ENCODE measurements around the gene GALNT6.

The GALNT6 gene

DNA sequence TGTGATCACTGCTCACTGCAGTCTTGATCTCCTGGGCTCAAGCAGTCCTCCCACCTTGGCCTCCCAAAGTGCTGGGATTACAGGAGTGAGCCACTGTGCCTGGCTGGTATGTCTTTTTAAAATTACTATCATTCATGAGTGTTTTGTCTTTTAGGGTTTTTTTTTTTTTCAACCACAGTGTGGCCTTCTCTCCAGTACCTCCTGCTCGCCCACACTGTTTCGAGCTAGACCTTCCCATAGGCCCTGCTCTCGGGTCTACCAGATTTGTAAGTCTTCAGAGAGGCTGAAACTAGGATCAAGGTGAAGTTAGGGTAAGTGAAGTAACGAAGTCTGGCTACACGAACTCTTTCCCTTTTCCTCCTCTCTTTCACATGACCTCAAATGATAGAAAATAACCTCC is 68.8 kb downstream of the GALNT6 start:
- ATAC-seq, result peak; percentile 25 to 27

DNA sequence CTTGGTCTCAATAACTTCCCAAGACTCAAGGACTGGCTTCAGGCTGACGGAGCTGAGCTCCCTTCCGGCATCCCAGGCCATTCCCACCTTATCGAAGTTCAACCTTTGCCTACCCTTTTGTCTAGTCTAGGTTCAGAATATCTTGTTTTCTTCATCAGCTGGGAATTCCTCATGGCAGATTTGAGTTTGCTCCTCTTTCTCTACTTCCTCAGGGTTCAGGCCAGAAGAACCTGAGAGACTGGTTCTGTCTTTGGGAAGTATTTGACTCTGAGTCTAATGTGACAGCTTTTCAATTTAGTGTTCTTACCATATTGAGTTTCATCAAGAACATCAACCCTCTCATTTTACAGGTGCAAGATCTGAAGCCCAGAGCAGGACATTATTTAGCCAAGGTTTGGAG is 69.3 kb downstream of the GALNT6 start:
- ATAC-seq, result no peak

DNA sequence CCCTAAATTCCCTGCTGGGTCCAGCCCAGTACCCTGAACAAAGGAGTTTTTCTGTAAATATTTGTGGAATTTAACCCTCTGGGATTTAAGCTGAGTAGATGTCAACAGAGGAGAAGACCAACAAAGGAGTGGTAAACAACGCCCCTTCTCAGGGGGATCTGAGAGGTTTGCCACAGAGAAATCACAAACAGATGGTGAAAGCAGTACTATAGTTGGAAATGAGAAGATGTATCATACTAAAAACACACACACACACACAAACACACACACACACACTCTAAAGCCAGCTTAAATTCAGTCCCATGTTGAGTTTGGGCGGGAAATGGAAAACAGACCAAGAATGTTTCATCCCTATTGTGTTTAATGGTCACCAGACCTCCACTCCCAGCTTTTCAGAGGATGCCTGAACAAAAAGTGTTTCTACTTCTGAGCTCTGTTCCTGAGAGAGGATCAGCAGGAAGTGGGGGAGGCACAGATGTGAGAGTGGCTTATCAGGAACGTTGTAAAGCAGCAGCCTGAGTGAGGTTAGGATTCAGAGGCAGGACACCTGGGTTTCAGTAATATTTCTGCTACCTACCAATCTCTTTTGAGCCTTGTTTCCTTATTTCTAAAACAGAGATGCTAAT is 70.4 kb downstream of the GALNT6 start:
- no peak for ATAC-seq

DNA sequence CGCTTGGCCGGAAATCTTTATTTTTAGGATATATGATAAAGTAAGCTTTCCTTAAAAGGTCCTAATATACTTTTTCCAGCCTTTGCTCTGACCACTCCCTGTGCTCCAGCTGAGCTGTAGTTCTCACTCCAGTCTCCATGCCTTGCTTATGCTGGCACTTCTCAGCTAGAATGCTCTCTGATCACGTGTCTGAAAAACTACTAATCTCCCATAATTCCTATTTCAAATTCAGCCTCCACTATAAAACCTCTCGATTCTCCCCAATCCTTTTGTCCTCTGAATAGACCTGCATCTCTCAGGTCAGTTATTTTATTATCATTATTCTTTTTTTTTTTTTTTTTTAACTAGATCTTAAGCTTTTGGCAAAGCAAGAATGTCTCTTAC is 70.9 kb downstream of the GALNT6 start:
- no peak for ATAC-seq

DNA sequence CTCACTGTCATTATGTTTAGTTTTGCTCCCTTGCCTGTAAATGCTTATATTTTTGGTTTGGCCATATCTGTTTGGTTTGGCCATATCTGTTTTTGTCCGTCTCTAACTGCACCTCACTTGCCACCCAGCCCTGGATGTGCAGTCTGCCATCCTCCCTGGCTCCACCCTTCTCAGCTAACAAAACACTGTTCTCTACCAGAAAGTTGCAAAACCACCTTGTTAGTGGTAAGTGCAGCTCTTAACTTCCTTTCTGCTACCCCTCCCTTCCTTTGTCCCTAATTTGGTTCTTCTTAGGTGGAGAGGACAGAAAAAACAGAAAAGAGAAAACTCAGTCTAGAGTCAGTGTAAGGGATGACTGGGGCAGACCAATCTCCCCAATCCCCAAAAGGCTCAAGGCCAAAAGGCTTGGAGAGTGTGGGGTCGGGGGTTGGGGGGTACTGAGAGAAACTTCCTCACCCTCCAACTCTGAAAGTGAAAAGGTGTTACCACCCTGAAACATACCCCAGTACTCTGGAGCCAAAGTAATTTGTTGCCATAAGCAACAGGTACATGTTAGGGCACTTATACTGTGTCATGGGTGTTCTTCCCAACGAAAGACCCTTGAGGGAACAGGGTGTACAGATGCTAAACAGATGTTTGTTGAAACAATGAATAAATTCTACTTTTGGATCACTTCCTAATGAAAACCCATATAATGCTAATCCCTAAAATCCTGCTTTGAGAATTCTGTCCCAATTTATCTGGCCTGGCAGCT is 72.2 kb downstream of the GALNT6 start:
- ATAC-seq, result peak; percentile 21 to 25

DNA sequence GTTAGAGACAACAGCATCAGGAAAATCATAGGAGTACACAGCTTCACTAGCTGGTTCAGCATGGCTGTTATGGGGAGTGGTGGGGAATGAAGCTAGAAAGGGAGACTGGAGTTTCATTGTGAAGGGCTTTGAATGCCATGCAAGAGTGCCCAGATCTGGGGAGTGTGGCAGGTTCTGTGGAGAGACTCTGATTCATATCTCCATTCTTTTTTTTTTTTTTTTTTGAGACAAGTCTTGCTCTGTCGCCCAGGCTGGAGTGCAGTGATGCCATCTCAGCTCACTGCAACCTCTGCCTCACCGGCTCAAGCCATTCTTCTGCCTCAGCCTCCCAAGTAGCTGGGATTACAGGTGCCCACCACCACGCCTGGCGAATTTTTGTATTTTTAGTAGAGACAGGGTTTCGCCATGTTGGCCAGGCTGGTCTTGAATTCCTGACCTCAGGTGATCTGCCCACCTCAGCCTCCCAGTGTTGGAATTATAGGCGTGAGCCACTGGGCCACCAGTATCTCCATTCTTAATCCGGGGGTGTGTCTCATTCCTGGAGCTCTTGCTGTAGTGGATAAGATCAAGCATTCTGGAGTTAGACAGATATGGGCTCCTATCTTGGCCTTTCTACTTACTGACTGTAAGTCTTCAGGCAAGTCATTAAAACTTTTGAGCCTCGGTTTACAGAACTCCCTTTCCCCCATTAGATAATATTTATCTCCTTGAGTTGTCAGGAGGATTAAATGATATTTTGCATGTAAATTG is 73.0 kb downstream of the GALNT6 start:
- peak in 1 of 2 donors; percentile 54 for ATAC-seq

DNA sequence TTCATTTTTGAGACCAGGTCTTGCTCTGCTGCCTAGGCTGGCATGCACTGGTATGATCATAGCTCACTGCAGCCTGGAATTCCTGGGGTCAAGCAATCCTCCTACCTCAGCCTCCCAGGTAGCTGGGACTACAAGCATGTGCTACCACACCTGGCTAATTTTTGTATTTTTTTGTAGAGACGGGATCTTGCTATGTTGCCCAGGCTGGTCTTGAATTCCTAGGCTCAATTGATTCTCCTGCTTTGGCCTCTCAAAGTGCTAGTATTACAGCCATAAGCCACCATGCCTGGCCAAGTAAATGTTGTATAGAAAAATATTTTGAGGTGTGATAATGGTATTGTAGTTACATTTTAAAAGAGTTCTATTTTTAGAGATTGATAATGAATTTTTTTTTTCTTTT is 79.8 kb downstream of the GALNT6 start:
- ATAC-seq, result no peak

DNA sequence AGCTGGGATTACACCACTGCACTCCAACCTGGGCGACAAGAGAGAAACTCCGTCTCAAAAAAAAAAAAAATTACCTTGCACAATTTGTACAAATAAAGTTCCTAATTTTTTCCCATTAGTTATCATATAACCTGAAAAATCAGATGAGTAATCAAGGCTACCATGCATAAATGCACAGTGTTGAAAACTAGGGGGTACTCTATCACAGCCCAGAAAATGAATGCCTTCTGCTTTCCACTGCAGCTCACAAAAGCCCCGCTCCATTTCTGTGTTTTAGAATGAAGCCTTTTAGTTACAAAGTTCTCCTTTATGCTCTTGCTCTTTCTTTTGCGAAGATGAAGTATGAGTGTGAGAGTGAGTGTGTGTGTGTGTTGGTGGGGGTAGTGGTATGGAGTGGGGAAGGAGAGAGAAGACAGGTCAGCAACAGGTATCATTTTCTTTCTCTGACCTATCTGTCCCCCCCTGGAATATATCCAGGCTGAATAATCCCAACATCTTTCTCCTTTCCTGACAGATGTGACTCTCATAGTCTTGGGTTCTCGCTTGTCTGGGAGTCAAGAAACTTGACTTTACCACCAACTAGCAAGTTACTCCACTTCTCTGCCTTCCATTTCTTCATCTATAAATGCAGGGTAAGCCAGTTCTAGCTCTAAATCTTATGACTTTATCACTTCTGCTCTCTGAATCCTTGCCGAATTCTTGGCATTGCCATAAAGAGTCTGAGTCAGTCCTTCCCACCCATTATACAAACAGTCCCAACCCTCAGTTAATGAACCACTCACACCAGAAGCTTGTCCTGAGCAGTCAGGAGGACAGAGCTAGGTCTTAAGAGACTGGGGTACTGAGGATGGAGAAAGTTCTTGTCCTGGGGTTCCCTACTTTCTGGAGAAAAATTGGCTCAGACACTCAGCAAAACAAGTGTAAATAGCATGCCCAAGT is 83.3 kb downstream of the GALNT6 start:
- ATAC-seq, result no peak

DNA sequence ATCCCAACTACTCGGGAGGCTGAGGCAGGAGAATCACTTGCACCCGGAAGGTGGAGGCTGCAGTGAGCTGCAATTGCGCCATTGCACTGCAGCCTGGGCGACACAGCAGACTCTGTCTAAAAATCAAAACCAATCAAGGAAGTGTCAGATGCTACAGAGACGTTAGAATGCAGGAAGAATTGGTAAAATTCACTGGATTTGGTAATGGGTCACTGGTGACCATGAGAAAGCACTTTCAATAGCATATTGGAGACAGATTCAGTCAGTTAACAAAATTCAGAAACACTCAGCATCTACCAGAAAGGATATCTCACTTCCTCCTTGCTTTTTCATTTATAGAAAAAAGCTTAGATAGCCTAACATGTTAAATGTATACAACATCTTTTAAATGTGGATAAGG is 84.7 kb downstream of the GALNT6 start:
- ATAC-seq, result no peak

Data from activated CD4-positive, CD25-positive, alpha-beta regulatory T cell treated with anti-CD3 and anti-CD28 coated beads, Interleukin-2, amount 50 U/mL, for 24 hours (primary cell).